Spleen (tissue), 11 donors: Measurements from ENCODE around the gene DLG1. TPM values are rescaled to one million over a fixed set of nuclear protein-coding genes. Genes with fewer than 3 reads are reported as not detected.

Experiments
- DNase-seq: peaks from one replicate; pipeline ENCODE4 v3.0.0-alpha.2; 2020
- H3K27ac ChIP-seq, 8 donors: fragments of 200-600 bp; sonication (generic) in 7 of 8; 1 replicate in 4 of 8; 2 replicates in 4 of 8; pipeline versions ENCODE4 v1.5.0 to v1.8.0; 2016 to 2021; ENCODE audit warnings: inconsistent platforms in 4 of 8, mild to moderate bottlenecking in 4 of 8, moderate library complexity in 1 of 8
- H3K27me3 ChIP-seq, 7 donors: fragments of 200-600 bp; sonication (generic) in 6 of 7; replicated peaks in 1 of 7; 1 replicate in 4 of 7; 2 replicates in 3 of 7; pipeline versions ENCODE4 v1.5.0 to v1.8.0; 2016 to 2021; ENCODE audit warnings: inconsistent platforms in 3 of 7, mild to moderate bottlenecking in 1 of 7
- H3K36me3 ChIP-seq, 6 donors: fragments of 200-600 bp; sonication (generic) in 5 of 6; 1 replicate in 4 of 6; 2 replicates in 2 of 6; pipeline versions ENCODE4 v1.5.0 to v1.8.0; 2016 to 2021; ENCODE audit warnings: inconsistent platforms in 2 of 6
- H3K4me1 ChIP-seq, 6 donors: fragments of 200-600 bp; sonication (generic) in 5 of 6; 1 replicate in 3 of 6; 2 replicates in 3 of 6; pipeline versions ENCODE4 v1.5.0 to v1.8.0; 2016 to 2021; ENCODE audit warnings: inconsistent platforms in 3 of 6
- H3K4me3 ChIP-seq, 8 donors: fragments of 200-600 bp; sonication (generic) in 7 of 8; 1 replicate in 4 of 8; 2 replicates in 4 of 8; pipeline versions ENCODE4 v1.5.0 to v1.8.0; 2016 to 2021; ENCODE audit warnings: inconsistent platforms in 4 of 8, mild to moderate bottlenecking in 4 of 8, moderate library complexity in 2 of 8
- H3K9me3 ChIP-seq, 8 donors: fragments of 200-600 bp; sonication (generic) in 7 of 8; 1 replicate in 4 of 8; 2 replicates in 4 of 8; pipeline versions ENCODE4 v1.5.0 to v1.8.0; 2016 to 2021; ENCODE audit warnings: inconsistent platforms in 4 of 8
- CTCF ChIP-seq, 11 experiments: fragments of 200-600 bp in 7 of 11; fragments of 450-650 bp in 4 of 11; sonication (generic) in 4 of 11; IDR thresholded peaks in 8 of 11; conservative IDR thresholded peaks in 3 of 11; 1 replicate in 7 of 11; 2 replicates in 4 of 11; pipeline versions ENCODE4 v1.4.0 to v1.8.0; 2016 to 2021; ENCODE audit warnings: antibody characterized with exemption in 11 of 11, inconsistent platforms in 4 of 11, mild to moderate bottlenecking in 1 of 11
- POLR2A ChIP-seq, 3 donors: fragments of 450-650 bp; IDR thresholded peaks; one replicate each; pipeline ENCODE4 v1.5.1; 2017; ENCODE audit warnings: antibody characterized with exemption in 3 of 3, mild to moderate bottlenecking in 1 of 3
- POLR2AphosphoS5 ChIP-seq, 3 donors: sonication (generic); formaldehyde crosslinking; IDR thresholded peaks; one replicate each; pipeline ENCODE4 v1.5.1; 2017; ENCODE audit warnings: antibody characterized with exemption in 3 of 3
- WGBS, 5 donors: extraction: QIAGEN DNeasy Blood & Tissue Kit in 3 of 5; methylation state at CpG; one replicate each; pipeline versions ENCODE4 v1.1.5 to v1.1.7; 2013 to 2018; 5-methylcytosine and 5-hydroxymethylcytosine counted together
- intact Hi-C: fragments of 100-400 bp; cut with DNase I; formaldehyde crosslinking; loops from one replicate; pipeline ENCODE4 v1.15.0; 2023; ENCODE audit warnings: low total_unique reads
- polyA plus RNA-seq, 3 donors: library from polyadenylated mRNA; stranded (reverse); fragments of 200-250 nt; gene quantifications; one replicate each; pipeline ENCODE4 v1.2.1, GENCODE V29; 2013
- total RNA-seq, 7 donors: library from RNA; depleted of rRNA in 3 of 7; stranded (reverse); fragments of >200 nt in 3 of 7; fragmentation: NEBNext Ultra II Directional in 4 of 7; extraction: Animal tissue kit (Norgen Biotek cat#: 25700) in 4 of 7; gene quantifications; one replicate each; pipeline versions ENCODE4 v1.1.0 to v1.2.1, GENCODE V29; 2016 to 2021
- donor health status: healthy with polysubstance abuse.
- donor health status: DM: no; HTN: no; CAD: no; lungs with moderate emphysema.
- donor health status: DM: no; HTN: no; CAD: no.
- donor health status: Bipolar disorder and iron deficiency.
- donor health status: healthy.
- donor health status: DM: no; HTN: no; CAD: no.
- donor health status: DM: yes; HTN: yes; CAD: no.

The DLG1 gene
- total and polyA plus RNA-seq, 10 donors: 11.0 to 92.3 (median 59.1) TPM

DNA sequence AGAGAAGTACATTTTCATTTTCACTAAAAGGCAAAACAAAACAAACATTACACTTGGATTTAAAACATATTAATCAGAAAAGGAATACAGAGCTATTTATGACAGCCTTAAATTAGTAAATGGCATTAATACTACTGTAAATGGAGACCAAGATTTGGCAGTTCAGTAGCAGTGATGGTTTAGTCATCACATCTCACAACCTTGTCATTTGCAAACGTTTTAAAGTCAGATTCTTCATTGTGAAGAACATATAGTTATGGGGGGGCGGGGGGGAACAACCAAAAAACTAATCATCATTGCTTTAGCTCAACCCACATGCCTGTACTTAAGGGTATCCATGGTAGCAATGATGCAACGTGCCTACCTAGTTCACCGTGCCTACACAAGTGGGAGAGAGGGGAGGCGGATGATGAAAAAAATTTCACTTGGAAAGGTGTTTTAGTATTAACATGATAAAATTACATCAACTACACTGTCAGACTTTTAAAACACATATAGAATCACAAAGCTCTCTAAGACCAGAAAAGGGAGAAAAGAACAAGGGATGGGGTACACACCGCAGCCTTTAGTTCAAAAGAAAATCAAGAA lies 40.1 kb downstream of the DLG1 start:
- no peak for TF ChIP-seq CTCF (IDR thresholded peaks at IDR 0.05 in 8 of 11, conservative IDR thresholded peaks at IDR 0.05 in 3 of 11)
- peaks cover 0 to 62% (median 16%) of the 10 kb centered on the region in 6 donors for H3K4me1 ChIP-seq
- DNase-seq: no peak
- intact Hi-C loops: no loop called here
- no peak overlapping the region for H3K27ac ChIP-seq
- no peak overlapping the region for H3K4me3 ChIP-seq
- H3K27me3 ChIP-seq: no peaks in the 10 kb centered on the region
- H3K36me3 ChIP-seq: peaks cover 0 to 8% (median 0%) of the 10 kb centered on the region in 6 donors
- WGBS, 5 donors: 60 to 73% (median 68%) methylated on average over 6 of the region's 6 CpGs
- no peaks in the 10 kb centered on the region for H3K9me3 ChIP-seq

- Histone ChIP-seq H3K27me3 (no peaks in the 10 kb centered on the region), H3K4me1 (peaks cover 0 to 68% (median 16%) of the 10 kb centered on the region in 6 donors), H3K9me3 (no peaks in the 10 kb centered on the region), H3K27ac (no peak overlapping the region), H3K36me3 (peaks cover 0 to 3% (median 0%) of the 10 kb centered on the region in 6 donors), H3K4me3 (no peak overlapping the region)
- no peak for TF ChIP-seq CTCF (IDR thresholded peaks at IDR 0.05 in 8 of 11, conservative IDR thresholded peaks at IDR 0.05 in 3 of 11)
- no peak for TF ChIP-seq POLR2A (IDR thresholded peaks at IDR 0.05)
- no peak for TF ChIP-seq POLR2AphosphoS5 (IDR thresholded peaks at IDR 0.05)
- WGBS, 5 donors: 84 to 96% (median 91%) methylated on average over 5 of the region's 5 CpGs
- DNase-seq: no peak
- intact Hi-C loops: loop anchor here (2.0 kb wide), 1 partner anchor 253 kb away; no protein-coding TSS in a partner anchor
Observed at GRCh38 chr3:197257711-197258110, 40.7 kb downstream of the DLG1 start.

DNA sequence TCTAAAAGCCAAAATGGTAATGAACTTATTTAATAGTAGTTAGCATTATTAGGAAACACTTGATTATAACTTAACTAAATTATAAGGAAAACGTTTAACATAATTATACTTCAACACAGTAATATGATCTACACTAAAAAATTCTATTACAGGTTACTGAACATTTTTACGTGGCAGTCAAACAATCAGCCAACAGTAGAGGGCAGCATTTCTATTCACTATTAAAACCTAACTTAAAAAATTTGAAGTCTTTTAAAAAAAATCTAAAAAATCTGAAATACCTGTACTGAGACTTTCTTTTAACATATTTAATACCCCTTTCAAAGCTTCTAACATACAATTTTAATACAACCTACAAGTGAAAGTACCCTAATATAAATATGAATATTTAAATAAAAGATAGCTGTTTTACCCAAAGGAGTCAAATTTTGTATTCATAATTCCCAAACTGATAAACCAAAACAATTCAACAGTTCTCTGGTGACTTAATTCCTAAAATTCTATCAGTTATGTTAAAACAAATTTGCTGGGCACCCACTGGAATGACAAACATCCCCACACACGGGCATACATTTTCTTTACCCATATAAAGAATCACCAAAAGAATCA lies 41.5 kb downstream of the DLG1 start:
- Histone ChIP-seq H3K4me3 (no peak overlapping the region), H3K36me3 (peaks cover 0 to 6% (median 0%) of the 10 kb centered on the region in 6 donors), H3K27ac (no peak overlapping the region), H3K4me1 (peaks cover 0 to 67% (median 16%) of the 10 kb centered on the region in 6 donors), H3K9me3 (no peaks in the 10 kb centered on the region), H3K27me3 (no peaks in the 10 kb centered on the region)
- peak in 9 of 11 experiments; percentile 40 to 73 (median 63) for TF ChIP-seq CTCF (IDR thresholded peaks at IDR 0.05 in 8 of 11, conservative IDR thresholded peaks at IDR 0.05 in 3 of 11)
- TF ChIP-seq POLR2AphosphoS5 (IDR thresholded peaks at IDR 0.05): no peak
- intact Hi-C loops: loop anchor here (2.0 kb wide), 1 partner anchor 254 kb away; no protein-coding TSS in a partner anchor
- DNase-seq: no peak
- WGBS, 5 donors: 25 to 29% (median 28%) methylated on average over 3 of the region's 3 CpGs

DNA sequence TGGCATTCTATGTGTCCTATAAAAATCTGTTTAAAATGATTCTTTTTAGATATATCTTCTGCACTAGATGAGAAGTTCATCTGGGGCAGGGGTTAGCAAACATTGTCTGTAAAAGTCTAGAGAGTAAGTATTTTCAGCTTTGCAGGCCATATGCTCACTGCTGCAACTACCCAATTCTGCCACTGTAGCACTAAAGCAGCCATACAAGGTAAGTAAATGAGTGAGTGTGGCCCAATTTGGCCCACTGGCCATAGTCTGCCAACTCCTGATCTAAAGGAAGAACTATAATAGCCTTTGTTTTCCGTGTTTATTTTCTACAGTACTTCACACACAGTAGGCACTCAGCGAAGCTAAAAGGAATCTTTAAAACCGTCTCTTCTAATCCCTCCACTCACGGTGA lies 42.3 kb downstream of the DLG1 start:
- TF ChIP-seq CTCF (IDR thresholded peaks at IDR 0.05 in 8 of 11, conservative IDR thresholded peaks at IDR 0.05 in 3 of 11): no peak
- no peak for TF ChIP-seq POLR2A (IDR thresholded peaks at IDR 0.05)
- TF ChIP-seq POLR2AphosphoS5 (IDR thresholded peaks at IDR 0.05): no peak
- Histone ChIP-seq H3K4me3 (no peak overlapping the region), H3K4me1 (peaks cover 0 to 59% (median 12%) of the 10 kb centered on the region in 6 donors), H3K9me3 (no peaks in the 10 kb centered on the region), H3K27me3 (no peaks in the 10 kb centered on the region), H3K36me3 (peaks cover 0 to 7% (median 0%) of the 10 kb centered on the region in 6 donors), H3K27ac (no peak overlapping the region)
- no peak for DNase-seq
- intact Hi-C loops: loop anchor here (2.0 kb wide), 1 partner anchor 255 kb away; no protein-coding TSS in a partner anchor
- 87 to 93% (median 90%) methylated on average over 4 of the region's 4 CpGs for WGBS, 5 donors
